ENCODE measurements around the gene OR52N4. TPM values are rescaled to one million over a fixed set of nuclear protein-coding genes. Genes with fewer than 3 reads are reported as not detected.

The OR52N4 gene
- total RNA-seq, 1 donor from 2014 or later, result not detected

- H3K4me1 Mint-ChIP-seq (ENCODE audit: unreplicated experiment), result peaks cover 23% of the 10 kb centered on the region
- no peak for TF ChIP-seq CTCF (IDR thresholded peaks at IDR 0.05)
- no peaks in the 10 kb centered on the region for H3K36me3 Mint-ChIP-seq (ENCODE audit: unreplicated experiment)
- no peak overlapping the region for H3K27ac Mint-ChIP-seq (ENCODE audit: unreplicated experiment)
- peaks cover 6% of the 10 kb centered on the region for H3K9me3 Mint-ChIP-seq (ENCODE audit: unreplicated experiment)
- DNase-seq (ENCODE audit: extremely low spot score, unreplicated experiment), result no peak
- no peak overlapping the region for H3K4me3 Mint-ChIP-seq (ENCODE audit: unreplicated experiment)
- peaks cover 34% of the 10 kb centered on the region for H3K27me3 Mint-ChIP-seq (ENCODE audit: unreplicated experiment)
Measured at GRCh38 chr11:5719703-5720495, 34.1 kb upstream of the OR52N4 start.

- H3K36me3 Mint-ChIP-seq (ENCODE audit: unreplicated experiment), result no peaks in the 10 kb centered on the region
- peaks cover 51% of the 10 kb centered on the region for H3K27me3 Mint-ChIP-seq (ENCODE audit: unreplicated experiment)
- no peak for TF ChIP-seq CTCF (IDR thresholded peaks at IDR 0.05)
- no peak for DNase-seq (ENCODE audit: extremely low spot score, unreplicated experiment)
- no peak overlapping the region for H3K27ac Mint-ChIP-seq (ENCODE audit: unreplicated experiment)
- H3K4me1 Mint-ChIP-seq (ENCODE audit: unreplicated experiment), result peaks cover 23% of the 10 kb centered on the region
- H3K4me3 Mint-ChIP-seq (ENCODE audit: unreplicated experiment), result no peak overlapping the region
- H3K9me3 Mint-ChIP-seq (ENCODE audit: unreplicated experiment), result peaks cover 6% of the 10 kb centered on the region
Measured at GRCh38 chr11:5722622-5723021, 31.4 kb upstream of the OR52N4 start.

- no peak for DNase-seq (ENCODE audit: extremely low spot score, unreplicated experiment)
- Mint-ChIP-seq H3K9me3 (ENCODE audit: unreplicated experiment) (no peaks in the 10 kb centered on the region), H3K27ac (ENCODE audit: unreplicated experiment) (no peak overlapping the region), H3K4me3 (ENCODE audit: unreplicated experiment) (no peak overlapping the region), H3K27me3 (ENCODE audit: unreplicated experiment) (peaks cover 71% of the 10 kb centered on the region), H3K36me3 (ENCODE audit: unreplicated experiment) (no peaks in the 10 kb centered on the region), H3K4me1 (ENCODE audit: unreplicated experiment) (no peaks in the 10 kb centered on the region)
- no peak for TF ChIP-seq CTCF (IDR thresholded peaks at IDR 0.05)
Measured at GRCh38 chr11:5726351-5726750, 27.7 kb upstream of the OR52N4 start.

- Mint-ChIP-seq H3K27ac (ENCODE audit: unreplicated experiment) (no peak overlapping the region), H3K9me3 (ENCODE audit: unreplicated experiment) (no peaks in the 10 kb centered on the region), H3K4me3 (ENCODE audit: unreplicated experiment) (no peak overlapping the region), H3K27me3 (ENCODE audit: unreplicated experiment) (peaks cover 61% of the 10 kb centered on the region), H3K36me3 (ENCODE audit: unreplicated experiment) (no peaks in the 10 kb centered on the region), H3K4me1 (ENCODE audit: unreplicated experiment) (no peaks in the 10 kb centered on the region)
- no peak for TF ChIP-seq CTCF (IDR thresholded peaks at IDR 0.05)
- no peak for DNase-seq (ENCODE audit: extremely low spot score, unreplicated experiment)
Measured at GRCh38 chr11:5727691-5728090, 26.4 kb upstream of the OR52N4 start.

- no peaks in the 10 kb centered on the region for H3K4me1 Mint-ChIP-seq (ENCODE audit: unreplicated experiment)
- H3K27me3 Mint-ChIP-seq (ENCODE audit: unreplicated experiment), result peaks cover 25% of the 10 kb centered on the region
- DNase-seq (ENCODE audit: extremely low spot score, unreplicated experiment), result no peak
- no peak within 1 kb of the TSS for H3K4me3 Mint-ChIP-seq (ENCODE audit: unreplicated experiment)
- no peak within 1 kb of the TSS for H3K27ac Mint-ChIP-seq (ENCODE audit: unreplicated experiment)
- no peaks in the 10 kb centered on the region for H3K36me3 Mint-ChIP-seq (ENCODE audit: unreplicated experiment)
- no peak for TF ChIP-seq CTCF (IDR thresholded peaks at IDR 0.05)
- H3K9me3 Mint-ChIP-seq (ENCODE audit: unreplicated experiment), result peaks cover 4% of the 10 kb centered on the region
Measured at GRCh38 chr11:5736396-5736795, 17.6 kb upstream of the OR52N4 start, which contains the start of gene OR56B1. Gene OR56B1 (plus strand): TSS chr11:5736448. CDS start chr11:5736517, 69 bp downstream.
